Hepatocyte (in vitro differentiated cells): ENCODE data around the gene SMARCD3. TPM values are rescaled to one million over a fixed set of nuclear protein-coding genes. Genes with fewer than 3 reads are reported as not detected.

Source experiments
- DNase-seq: peaks from one replicate; pipeline ENCODE4 v3.0.0-alpha.2; 2016; ENCODE audit warnings: low spot score
- H2AFZ ChIP-seq: fragments of 200-600 bp; sonication (generic); 2 replicates; pipeline ENCODE4 v1.6.0; 2016; ENCODE audit warnings: antibody characterized with exemption, mild to moderate bottlenecking
- H3K27ac ChIP-seq: fragments of 200-600 bp; sonication (generic); 2 replicates; pipeline ENCODE4 v1.5.1; 2016; ENCODE audit warnings: mild to moderate bottlenecking
- H3K27me3 ChIP-seq: fragments of 200-600 bp; sonication (generic); 2 replicates; pipeline ENCODE4 v1.6.1; 2016
- H3K36me3 ChIP-seq: fragments of 200-600 bp; sonication (generic); replicated peaks from 2 replicates; pipeline ENCODE4 v1.5.1; 2016; ENCODE audit warnings: low read depth; ENCODE audit not compliant: insufficient read depth
- H3K4me1 ChIP-seq: fragments of 200-600 bp; sonication (generic); 2 replicates; pipeline ENCODE4 v1.5.1; 2016; ENCODE audit warnings: mild to moderate bottlenecking, moderate library complexity; ENCODE audit not compliant: insufficient read depth
- H3K4me2 ChIP-seq: fragments of 200-600 bp; sonication (generic); 2 replicates; pipeline ENCODE4 v1.6.0; 2016
- H3K4me3 ChIP-seq: fragments of 200-600 bp; sonication (generic); 2 replicates; pipeline ENCODE4 v1.5.1; 2016; ENCODE audit warnings: mild to moderate bottlenecking
- H3K79me2 ChIP-seq: fragments of 200-600 bp; sonication (generic); 2 replicates; pipeline ENCODE4 v1.6.0; 2017; ENCODE audit warnings: mild to moderate bottlenecking
- H3K9me2 ChIP-seq: fragments of 200-600 bp; sonication (generic); replicated peaks from 2 replicates; pipeline ENCODE4 v1.6.0; 2017; ENCODE audit warnings: mild to moderate bottlenecking; ENCODE audit not compliant: insufficient read depth
- H3K9me3 ChIP-seq: fragments of 200-600 bp; sonication (generic); 2 replicates; pipeline ENCODE4 v1.5.1; 2016; ENCODE audit warnings: low read depth, mild to moderate bottlenecking
- H4K20me1 ChIP-seq: fragments of 200-600 bp; sonication (generic); 2 replicates; pipeline ENCODE4 v1.6.0; 2016; ENCODE audit warnings: mild to moderate bottlenecking; ENCODE audit not compliant: insufficient read depth, poor library complexity, severe bottlenecking
- CTCF ChIP-seq: fragments of 200-600 bp; sonication (generic); IDR thresholded peaks from 2 replicates; pipeline ENCODE4 v1.5.1; 2016; ENCODE audit warnings: antibody characterized with exemption, mild to moderate bottlenecking; ENCODE audit not compliant: poor library complexity
- EZH2 ChIP-seq: fragments of 200-600 bp; sonication (generic); IDR thresholded peaks from 2 replicates; pipeline ENCODE4 v1.6.1; 2016; ENCODE audit warnings: antibody characterized with exemption, mild to moderate bottlenecking, borderline replicate concordance
- EZH2phosphoT487 ChIP-seq: fragments of 200-600 bp; sonication (generic); IDR thresholded peaks from one replicate; pipeline ENCODE4 v1.6.1; 2018; ENCODE audit warnings: antibody characterized with exemption, mild to moderate bottlenecking, low read depth, moderate library complexity; ENCODE audit not compliant: unreplicated experiment, severe bottlenecking
- WGBS: methylation state at CpG from one replicate; pipeline ENCODE4 v1.1.6; 2016; ENCODE audit warnings: low lambda C conversion rate; ENCODE audit errors: missing lambda C conversion rate; 5-methylcytosine and 5-hydroxymethylcytosine counted together
- polyA plus RNA-seq: library from polyadenylated mRNA; unstranded; fragments of >200 nt; fragmentation: Nextera tagmentation; extraction: Ambion mirVana; gene quantifications from 2 replicates; pipeline ENCODE4 v1.2.1, GENCODE V29; 2016
- total RNA-seq: library from RNA; depleted of rRNA; stranded (reverse); fragments of >200 nt; gene quantifications from 2 replicates; pipeline ENCODE4 v1.2.3, GENCODE V29; 2014

SMARCD3 gene
- total and polyA plus RNA-seq, 2 experiments from 2014 or later: 42.4 to 73.1 TPM

- peak; percentile 64 for DNase-seq
- 6% methylated on average over 19 of the region's 19 CpGs for WGBS
- Histone ChIP-seq H3K79me2 (peaks cover 27% of the 10 kb centered on the region), H3K4me1 (peaks cover 48% of the 10 kb centered on the region), H3K4me2 (peak overlapping the region; percentile 93), H3K27me3 (no peaks in the 10 kb centered on the region), H3K9me3 (no peaks in the 10 kb centered on the region), H2AFZ (peak overlapping the region; percentile 19), H3K27ac (peak overlapping the region; percentile 99), H3K36me3 (no peaks in the 10 kb centered on the region), H3K9me2 (no peaks in the 10 kb centered on the region), H4K20me1 (no peaks in the 10 kb centered on the region), H3K4me3 (peak overlapping the region; percentile 29)
- TF ChIP-seq CTCF (no peak), EZH2phosphoT487 (no peak), EZH2 (no peak)
Measured at GRCh38 chr7:151251328-151251688, 2.8 kb upstream of the SMARCD3 start.

- Histone ChIP-seq H4K20me1 (peaks cover 6% of the 10 kb centered on the region), H3K36me3 (no peaks in the 10 kb centered on the region), H3K9me3 (no peaks in the 10 kb centered on the region), H3K4me2 (peak overlapping the region; percentile 93), H3K9me2 (no peaks in the 10 kb centered on the region), H3K4me1 (peaks cover 57% of the 10 kb centered on the region), H3K27ac (peak overlapping the region; percentile 99), H3K4me3 (no peak overlapping the region), H2AFZ (no peak overlapping the region), H3K79me2 (peaks cover 36% of the 10 kb centered on the region), H3K27me3 (no peaks in the 10 kb centered on the region)
- DNase-seq: no peak
- TF ChIP-seq CTCF: no peak
- no peak for TF ChIP-seq EZH2
- no peak for TF ChIP-seq EZH2phosphoT487
- whole genome bisulfite sequencing: 70% methylated on average over 7 of the region's 7 CpGs
Measured at GRCh38 chr7:151250181-151251132, 2.0 kb upstream of the SMARCD3 start.

- peak overlapping the region; percentile 93 for H3K4me2 ChIP-seq
- H2AFZ ChIP-seq: peak overlapping the region; percentile 70
- no peaks in the 10 kb centered on the region for H3K9me2 ChIP-seq
- H3K4me1 ChIP-seq: peaks cover 63% of the 10 kb centered on the region
- WGBS: 11% methylated on average over 3 of the region's 5 CpGs
- peak overlapping the region; percentile 87 for H3K4me3 ChIP-seq
- DNase-seq: peak; percentile 85
- H3K79me2 ChIP-seq: peaks cover 41% of the 10 kb centered on the region
- peaks cover 11% of the 10 kb centered on the region for H4K20me1 ChIP-seq
- no peaks in the 10 kb centered on the region for H3K27me3 ChIP-seq
- peak overlapping the region; percentile 99 for H3K27ac ChIP-seq
- no peaks in the 10 kb centered on the region for H3K9me3 ChIP-seq
- TF ChIP-seq EZH2phosphoT487 (no peak), EZH2 (no peak), CTCF (no peak)
- no peaks in the 10 kb centered on the region for H3K36me3 ChIP-seq
Measured at GRCh38 chr7:151249732-151250072, 1.2 kb upstream of the SMARCD3 start.
